Endothelial cell of umbilical vein (primary cell): ENCODE data around the gene KCTD20.

ENCODE experiments used
- MYC ChIP-seq: IDR thresholded peaks from one replicate; pipeline ENCODE4 v1.6.1; 2011; ENCODE audit warnings: mild to moderate bottlenecking, low read depth, low read length
- POLR2A ChIP-seq: IDR thresholded peaks from 2 replicates; pipeline ENCODE4 v1.6.1; 2012; ENCODE audit warnings: low read depth, mild to moderate bottlenecking, control low read depth, low read length
- TF ChIP-seq, protein P1 (sequence below), 2 donors: IDR thresholded peaks; 1 replicate in 1 of 2; 2 replicates in 1 of 2; pipeline ENCODE4 v1.5.1; 2011; ENCODE audit warnings: low read length in 2 of 2, mild to moderate bottlenecking in 2 of 2, moderate library complexity in 2 of 2, control low read depth in 1 of 2, inconsistent platforms in 1 of 2, low read depth in 1 of 2; ENCODE audit not compliant: insufficient read depth in 1 of 2; ENCODE audit errors: extremely low read depth in 1 of 2

DNA sequence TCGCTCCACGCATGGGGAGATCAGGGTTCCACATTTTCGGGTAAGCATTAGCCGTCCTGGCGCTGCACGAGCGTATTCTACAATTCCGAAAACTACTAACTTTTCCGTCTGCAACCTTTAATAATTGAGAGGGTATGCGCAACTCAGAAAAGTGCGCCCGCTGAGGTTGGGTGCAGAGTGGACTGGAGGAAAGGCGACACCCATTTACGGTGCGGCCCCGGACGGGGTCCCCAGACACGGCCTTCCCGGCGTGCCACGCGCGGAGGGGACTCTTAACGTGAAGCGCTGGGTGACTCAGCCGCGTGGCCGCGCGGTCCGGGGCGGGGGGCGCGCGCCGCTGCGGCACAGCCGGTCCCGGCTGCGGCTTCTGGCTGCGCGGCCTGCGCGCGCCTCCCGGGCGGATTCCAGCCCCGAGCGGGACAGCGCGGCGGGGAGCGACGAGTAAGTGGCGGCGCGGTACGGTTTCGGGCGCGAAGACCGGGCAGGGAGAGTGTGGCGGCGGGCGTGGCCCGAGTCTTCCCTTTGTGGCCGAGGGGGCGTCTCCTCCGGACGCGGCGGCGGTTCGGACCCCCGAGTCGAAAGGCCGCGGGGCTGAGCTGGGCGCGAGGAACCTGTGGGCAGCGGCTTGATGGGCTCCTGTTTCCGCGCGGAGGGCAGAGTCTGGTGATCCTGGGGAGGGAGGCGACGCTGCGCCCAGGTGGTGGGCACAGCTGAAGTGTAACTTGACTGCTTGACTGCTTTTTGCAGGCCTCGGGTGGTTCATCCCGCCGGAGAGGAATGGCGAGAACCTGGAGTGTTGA lies at the start of gene KCTD20, which contains the start of gene PXT1:
- TF ChIP-seq, protein P1, sequence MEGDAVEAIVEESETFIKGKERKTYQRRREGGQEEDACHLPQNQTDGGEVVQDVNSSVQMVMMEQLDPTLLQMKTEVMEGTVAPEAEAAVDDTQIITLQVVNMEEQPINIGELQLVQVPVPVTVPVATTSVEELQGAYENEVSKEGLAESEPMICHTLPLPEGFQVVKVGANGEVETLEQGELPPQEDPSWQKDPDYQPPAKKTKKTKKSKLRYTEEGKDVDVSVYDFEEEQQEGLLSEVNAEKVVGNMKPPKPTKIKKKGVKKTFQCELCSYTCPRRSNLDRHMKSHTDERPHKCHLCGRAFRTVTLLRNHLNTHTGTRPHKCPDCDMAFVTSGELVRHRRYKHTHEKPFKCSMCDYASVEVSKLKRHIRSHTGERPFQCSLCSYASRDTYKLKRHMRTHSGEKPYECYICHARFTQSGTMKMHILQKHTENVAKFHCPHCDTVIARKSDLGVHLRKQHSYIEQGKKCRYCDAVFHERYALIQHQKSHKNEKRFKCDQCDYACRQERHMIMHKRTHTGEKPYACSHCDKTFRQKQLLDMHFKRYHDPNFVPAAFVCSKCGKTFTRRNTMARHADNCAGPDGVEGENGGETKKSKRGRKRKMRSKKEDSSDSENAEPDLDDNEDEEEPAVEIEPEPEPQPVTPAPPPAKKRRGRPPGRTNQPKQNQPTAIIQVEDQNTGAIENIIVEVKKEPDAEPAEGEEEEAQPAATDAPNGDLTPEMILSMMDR (IDR thresholded peaks at IDR 0.05; ENCODE audit: extremely low read depth in 1 of 2, insufficient read depth in 1 of 2, low read depth in 1 of 2, low read length in 2 of 2): no peak
- TF ChIP-seq POLR2A (peak; percentile 95), MYC (no peak)
